ENCODE data around the gene CSTPP1.
A peak's percentile ranks its signal among the peaks of the same experiment; 100 is the strongest.

Gene CSTPP1

DNA sequence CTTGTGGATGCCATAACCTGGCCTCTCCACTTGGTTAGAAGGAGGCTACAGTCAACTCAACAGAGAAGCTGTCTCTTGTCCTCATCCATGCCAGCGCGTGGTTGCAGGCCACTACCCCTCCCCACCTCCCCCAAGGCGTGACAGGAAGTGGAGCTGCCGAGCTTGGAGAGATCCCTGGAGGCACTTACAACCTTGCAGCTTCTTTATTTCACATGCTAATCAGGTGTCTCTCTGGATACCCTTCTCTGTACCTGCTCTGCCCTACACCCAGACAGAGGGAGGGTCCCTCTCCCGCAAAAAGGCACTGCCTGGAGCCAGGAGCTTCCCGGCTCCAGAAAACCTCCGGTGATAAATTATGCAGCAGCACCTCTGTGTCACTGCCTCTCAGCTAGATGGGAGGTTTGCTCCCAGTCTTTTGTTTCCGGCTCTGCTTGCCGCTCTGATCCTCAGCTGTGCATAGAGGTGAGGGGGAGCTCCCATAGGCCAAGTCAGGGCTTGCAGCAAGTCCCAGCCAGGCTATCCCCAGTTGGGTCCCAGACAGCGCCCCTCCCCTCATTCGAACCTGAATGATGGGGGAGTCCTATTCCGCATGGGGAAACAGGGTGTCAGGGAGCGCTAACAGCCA lies 23.9 kb upstream of the CSTPP1 start:
- no peak overlapping the region for H3K27ac ChIP-seq

DNA sequence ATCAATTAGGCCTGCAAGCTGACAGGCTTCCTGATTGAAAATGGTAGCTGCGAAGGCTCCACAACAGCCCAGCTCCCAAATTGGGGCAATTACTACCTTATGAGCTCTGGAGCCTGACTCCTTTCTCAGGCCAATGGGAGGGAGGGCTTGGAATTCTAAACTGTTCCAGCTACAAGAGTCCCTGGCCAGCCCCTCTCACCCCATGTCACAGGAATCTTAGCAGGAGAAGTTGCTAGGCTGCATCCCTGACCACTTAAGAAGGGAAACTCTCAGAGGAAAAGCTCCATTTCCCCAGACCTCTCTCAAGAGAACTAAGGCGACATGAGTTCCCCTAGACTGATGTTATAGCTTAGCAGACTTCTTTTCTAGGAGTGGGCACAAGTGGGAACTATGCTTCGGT lies 23.1 kb upstream of the CSTPP1 start:
- no peak overlapping the region for H3K27ac ChIP-seq
- no peak for TF ChIP-seq ZFX (IDR thresholded peaks at IDR 0.05; ENCODE audit: borderline replicate concordance)
- TF ChIP-seq, protein P1, sequence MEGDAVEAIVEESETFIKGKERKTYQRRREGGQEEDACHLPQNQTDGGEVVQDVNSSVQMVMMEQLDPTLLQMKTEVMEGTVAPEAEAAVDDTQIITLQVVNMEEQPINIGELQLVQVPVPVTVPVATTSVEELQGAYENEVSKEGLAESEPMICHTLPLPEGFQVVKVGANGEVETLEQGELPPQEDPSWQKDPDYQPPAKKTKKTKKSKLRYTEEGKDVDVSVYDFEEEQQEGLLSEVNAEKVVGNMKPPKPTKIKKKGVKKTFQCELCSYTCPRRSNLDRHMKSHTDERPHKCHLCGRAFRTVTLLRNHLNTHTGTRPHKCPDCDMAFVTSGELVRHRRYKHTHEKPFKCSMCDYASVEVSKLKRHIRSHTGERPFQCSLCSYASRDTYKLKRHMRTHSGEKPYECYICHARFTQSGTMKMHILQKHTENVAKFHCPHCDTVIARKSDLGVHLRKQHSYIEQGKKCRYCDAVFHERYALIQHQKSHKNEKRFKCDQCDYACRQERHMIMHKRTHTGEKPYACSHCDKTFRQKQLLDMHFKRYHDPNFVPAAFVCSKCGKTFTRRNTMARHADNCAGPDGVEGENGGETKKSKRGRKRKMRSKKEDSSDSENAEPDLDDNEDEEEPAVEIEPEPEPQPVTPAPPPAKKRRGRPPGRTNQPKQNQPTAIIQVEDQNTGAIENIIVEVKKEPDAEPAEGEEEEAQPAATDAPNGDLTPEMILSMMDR (IDR thresholded peaks at IDR 0.05) = no peak

More for the DNA sequence above, 23.9 kb upstream of the CSTPP1 start:
- TF ChIP-seq, protein P1 (IDR thresholded peaks at IDR 0.05) = no peak
- TF ChIP-seq ZFX (IDR thresholded peaks at IDR 0.05; ENCODE audit: borderline replicate concordance) = no peak

DNA sequence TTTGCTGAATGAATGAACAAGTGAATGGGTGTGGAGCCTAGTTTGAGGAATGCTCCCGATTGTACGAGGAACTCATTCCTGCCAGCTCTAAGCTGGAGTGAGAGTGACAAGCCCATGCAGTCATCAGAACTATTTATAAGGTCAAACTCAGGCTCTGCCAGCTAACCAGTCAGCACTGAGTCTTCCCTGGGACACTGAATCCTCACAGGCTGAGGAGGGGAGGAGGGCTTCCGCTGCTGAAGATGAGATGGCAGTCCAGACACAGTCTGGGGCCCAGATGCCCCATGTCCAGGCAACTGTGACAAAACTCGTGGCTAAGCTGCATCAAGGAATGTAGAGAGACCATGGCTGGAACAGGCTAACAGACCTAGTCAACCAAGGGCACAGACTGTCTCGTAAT lies 22.2 kb upstream of the CSTPP1 start:
- TF ChIP-seq, protein P1 (IDR thresholded peaks at IDR 0.05) = no peak
- no peak for TF ChIP-seq ZFX (IDR thresholded peaks at IDR 0.05; ENCODE audit: borderline replicate concordance)
- H3K27ac ChIP-seq = no peak overlapping the region

DNA sequence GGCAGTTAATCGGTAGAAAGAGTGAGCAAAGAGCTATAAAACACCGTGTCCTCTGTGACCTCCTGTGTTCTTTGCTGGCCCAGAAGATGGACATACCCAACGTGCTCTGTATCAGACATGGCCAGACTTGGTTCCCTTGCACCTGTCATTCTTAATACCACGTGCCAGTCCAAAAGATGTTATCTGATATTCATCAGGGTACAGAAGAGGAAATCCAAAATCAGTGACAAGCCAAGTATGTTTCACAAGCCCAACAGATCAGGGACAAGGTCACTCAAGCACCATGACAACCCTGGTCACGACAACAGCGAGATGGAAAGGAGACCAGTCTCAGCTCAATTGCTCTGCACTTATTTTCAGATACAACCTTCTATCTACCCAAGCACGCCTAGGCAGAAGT lies 21.7 kb upstream of the CSTPP1 start:
- no peak overlapping the region for H3K27ac ChIP-seq
- no peak for TF ChIP-seq ZFX (IDR thresholded peaks at IDR 0.05; ENCODE audit: borderline replicate concordance)
- TF ChIP-seq, protein P1 (IDR thresholded peaks at IDR 0.05) = no peak

DNA sequence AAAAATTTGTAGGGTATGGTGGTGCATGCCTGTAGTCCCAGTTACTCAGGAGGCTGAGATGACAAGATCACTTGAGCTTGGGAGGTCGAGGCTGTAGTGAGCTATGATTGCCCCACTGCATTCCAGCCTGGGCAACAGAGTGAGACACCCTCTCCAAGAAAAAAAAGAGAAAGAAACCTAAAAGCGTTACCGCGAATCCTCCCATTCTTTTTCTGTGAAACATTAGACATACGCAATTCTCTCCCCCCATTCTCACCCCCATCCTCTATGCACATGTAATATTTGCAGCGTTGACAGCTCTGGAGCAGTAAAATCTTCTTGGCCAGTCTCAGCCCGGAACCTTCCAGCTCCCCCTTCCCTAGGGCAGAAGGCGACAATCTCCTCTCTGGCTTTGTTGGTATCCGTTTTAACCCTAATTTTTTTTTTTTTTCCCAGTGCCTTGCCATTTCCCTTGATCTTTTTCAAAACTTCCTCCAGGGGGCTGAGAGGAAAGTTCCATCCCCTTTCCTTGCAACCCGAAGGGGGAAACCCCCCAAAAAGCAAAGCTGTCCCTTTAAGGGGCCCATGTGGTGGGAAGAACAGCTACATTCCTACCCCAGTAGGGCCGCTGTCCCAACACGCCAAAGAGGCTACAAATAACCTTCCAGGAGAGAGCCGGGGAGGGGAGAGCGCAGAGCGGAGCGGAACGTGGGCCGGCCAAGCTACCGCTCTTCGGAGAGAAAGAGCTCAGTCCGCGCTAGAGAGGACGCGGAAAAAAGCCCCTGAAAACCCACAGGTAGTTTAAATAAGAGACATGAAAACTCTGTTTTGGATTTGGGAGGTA lies 20.1 kb upstream of the CSTPP1 start:
- no peak for TF ChIP-seq ZFX (IDR thresholded peaks at IDR 0.05; ENCODE audit: borderline replicate concordance)
- TF ChIP-seq, protein P1 (IDR thresholded peaks at IDR 0.05) = peak; percentile 16; the same call in 1 of the 2 replicates
- H3K27ac ChIP-seq = no peak overlapping the region

DNA sequence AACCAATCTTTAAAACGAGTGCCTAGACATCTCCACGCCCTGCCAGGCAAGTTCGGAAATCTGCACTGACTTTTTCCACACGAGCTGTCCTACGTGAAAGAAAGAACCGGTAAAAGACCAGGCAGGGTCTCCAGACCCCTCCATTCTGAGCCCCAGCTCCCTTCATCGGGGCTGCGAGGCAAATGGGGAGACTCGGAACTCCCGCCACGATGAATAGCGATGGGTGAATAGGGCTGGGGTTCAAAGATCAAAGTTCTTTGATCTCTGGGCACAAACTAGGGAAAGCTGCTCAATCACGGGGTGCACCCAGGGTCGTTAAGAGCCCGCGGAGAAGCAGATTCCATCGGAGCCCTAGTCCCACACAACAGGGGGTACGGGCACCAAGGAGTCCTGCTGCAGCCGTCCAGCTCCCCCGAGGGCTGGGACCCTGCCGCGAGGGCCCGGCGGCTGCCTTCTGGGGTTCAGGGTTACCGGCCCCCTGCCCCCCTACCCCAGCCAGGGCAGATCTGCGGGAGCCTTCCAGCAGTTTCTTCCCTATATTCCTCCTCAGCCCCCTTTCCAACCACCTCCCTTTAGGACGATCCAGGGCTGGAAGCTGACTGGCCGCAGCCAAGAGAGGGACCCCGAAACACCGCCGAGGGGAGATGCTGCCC lies 19.3 kb upstream of the CSTPP1 start:
- H3K27ac ChIP-seq = no peak overlapping the region
- no peak for TF ChIP-seq ZFX (IDR thresholded peaks at IDR 0.05; ENCODE audit: borderline replicate concordance)
- TF ChIP-seq, protein P1 (IDR thresholded peaks at IDR 0.05) = no peak

DNA sequence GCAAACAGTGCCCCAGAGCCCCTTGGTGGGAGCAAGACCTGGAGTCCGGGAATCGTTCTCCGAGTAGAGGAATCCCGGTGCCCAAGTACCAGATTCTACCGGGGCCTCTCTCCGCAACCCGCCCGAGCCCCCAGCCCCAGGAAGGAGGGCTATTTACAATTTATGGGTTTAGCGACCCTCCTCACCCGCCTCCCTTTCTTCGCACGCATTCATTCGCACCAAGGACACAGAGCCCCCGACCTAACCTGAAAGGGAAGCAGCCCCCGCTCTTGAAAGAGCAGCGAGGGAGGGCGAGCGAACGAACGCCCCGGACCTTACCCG lies 18.8 kb upstream of the CSTPP1 start:
- H3K27ac ChIP-seq = no peak overlapping the region
- TF ChIP-seq, protein P1 (IDR thresholded peaks at IDR 0.05) = no peak
- TF ChIP-seq ZFX (IDR thresholded peaks at IDR 0.05; ENCODE audit: borderline replicate concordance) = no peak

All from 22Rv1 (cell line).